ENCODE results near the gene ASXL1.

DNA sequence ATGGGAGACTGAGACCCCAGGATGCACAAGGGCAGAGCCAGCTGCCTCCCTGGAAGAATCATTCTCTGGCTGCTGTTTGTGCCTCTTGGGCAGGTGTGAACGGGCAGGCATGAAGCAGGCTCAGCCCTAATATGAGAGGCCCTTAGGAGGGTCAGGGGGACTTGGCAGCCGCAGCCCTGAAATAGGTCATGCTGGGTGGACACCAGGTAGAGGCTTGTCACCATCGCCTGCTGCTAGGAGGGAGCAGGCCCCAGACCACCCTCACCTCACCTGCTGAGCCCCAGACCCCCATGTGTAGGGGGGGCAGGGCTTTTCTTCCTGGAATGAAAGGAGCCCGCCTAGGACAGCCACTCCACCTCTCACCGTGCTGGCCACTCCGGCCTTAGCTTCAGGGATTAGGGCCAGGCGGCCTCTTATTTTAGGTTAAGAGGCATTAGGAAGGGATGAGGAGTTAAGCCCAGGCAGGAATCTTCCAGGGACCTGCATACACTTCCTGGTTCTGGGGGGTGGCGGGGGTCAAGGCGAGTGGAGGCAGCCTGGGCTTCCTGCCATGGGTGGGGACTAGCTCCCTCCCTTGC, 92.4 kb downstream of the ASXL1 start:
- TF ChIP-seq POLR2A (IDR thresholded peaks at IDR 0.05; ENCODE audit: low read depth, low read length) (no peak), POLR2AphosphoS5 (IDR thresholded peaks at IDR 0.05; ENCODE audit: low read depth, low read length) (no peak)
